TTC549 (cell line): ENCODE measurements around the gene KNSTRN.

Experiments used
- FAIRE-seq: peaks from 2 replicates; lab custom pipeline; 2012; peaks lifted over from hg19 to GRCh38; lab: Jason Lieb, UNC

KNSTRN gene

GRCh38 chr15:40366457-40367370 lies 15.8 kb upstream of the KNSTRN start:
- no peak for FAIRE-seq

- no peak for FAIRE-seq
These were observed 15.2 kb upstream of the KNSTRN start for GRCh38 chr15:40367371-40367685.

- FAIRE-seq, result no peak
These were observed 14.6 kb upstream of the KNSTRN start for GRCh38 chr15:40367686-40368611.

- FAIRE-seq, result no peak
These were observed 13.6 kb upstream of the KNSTRN start for GRCh38 chr15:40368719-40369473.

GRCh38 chr15:40369474-40369869 lies 13.0 kb upstream of the KNSTRN start:
- no peak for FAIRE-seq

- FAIRE-seq, result no peak
These were observed 12.6 kb upstream of the KNSTRN start for GRCh38 chr15:40369971-40370370.

- no peak for FAIRE-seq
These were observed 9.5 kb upstream of the KNSTRN start for GRCh38 chr15:40372981-40373380.

GRCh38 chr15:40377606-40378005 lies 4.9 kb upstream of the KNSTRN start:
- FAIRE-seq, result no peak

- no peak for FAIRE-seq
These were observed 3.1 kb upstream of the KNSTRN start for GRCh38 chr15:40379374-40379773.

GRCh38 chr15:40379853-40380252 lies 2.7 kb upstream of the KNSTRN start:
- FAIRE-seq, result no peak

- FAIRE-seq, result no peak
These were observed 1.9 kb upstream of the KNSTRN start for GRCh38 chr15:40380636-40381035.

GRCh38 chr15:40381818-40382529 lies 547 bp upstream of the KNSTRN start:
- FAIRE-seq, result no peak

GRCh38 chr15:40386480-40386879 lies 4.0 kb downstream of the KNSTRN start:
- FAIRE-seq, result no peak

- no peak for FAIRE-seq
These were observed 6.7 kb downstream of the KNSTRN start for GRCh38 chr15:40388941-40389823.

- no peak for FAIRE-seq
These were observed 7.5 kb downstream of the KNSTRN start for GRCh38 chr15:40389824-40390595.

GRCh38 chr15:40392986-40393948 lies 10.7 kb downstream of the KNSTRN start:
- FAIRE-seq, result no peak

- no peak for FAIRE-seq
These were observed 15.3 kb downstream of the KNSTRN start for GRCh38 chr15:40397688-40398412.

- no peak for FAIRE-seq
These were observed 15.9 kb downstream of the KNSTRN start for GRCh38 chr15:40398413-40398873.
